NCI-H446 treated with DMSO at 0.1 percent for 48 hours (cell line): ENCODE data around the gene CLDN1.
"Not testable (repeated sequence)": the region's sequence is repeated elsewhere in the genome, so short reads cannot be mapped to it uniquely, and the experiment has no call there.

Experiments used
- DNase-seq: peaks from one replicate; lab custom pipeline; 2025; lab: John Stamatoyannopoulos, UW

Gene CLDN1

GRCh38 chr3:190291994-190292584 is 30.2 kb downstream of the CLDN1 start:
- DNase-seq: no peak

- no peak for DNase-seq
These were observed 32.3 kb downstream of the CLDN1 start for GRCh38 chr3:190289989-190290388.

- no peak for DNase-seq
These were observed 33.4 kb downstream of the CLDN1 start for GRCh38 chr3:190288836-190289235.

- no peak for DNase-seq
These were observed 36.2 kb downstream of the CLDN1 start for GRCh38 chr3:190286014-190286413.

- no peak for DNase-seq
These were observed 40.8 kb downstream of the CLDN1 start for GRCh38 chr3:190281308-190282051.

- DNase-seq: no peak
These were observed 42.6 kb downstream of the CLDN1 start for GRCh38 chr3:190279690-190280089.

GRCh38 chr3:190272747-190273146 is 49.5 kb downstream of the CLDN1 start:
- no peak for DNase-seq

GRCh38 chr3:190269101-190269500 is 53.1 kb downstream of the CLDN1 start:
- no peak for DNase-seq

- not testable (repeated sequence) for DNase-seq
These were observed 54.8 kb downstream of the CLDN1 start for GRCh38 chr3:190267464-190267863.

GRCh38 chr3:190266913-190267290 is 55.3 kb downstream of the CLDN1 start:
- DNase-seq: no peak

- DNase-seq: no peak
These were observed 55.9 kb downstream of the CLDN1 start for GRCh38 chr3:190266265-190266912.

- no peak for DNase-seq
These were observed 56.5 kb downstream of the CLDN1 start for GRCh38 chr3:190265796-190266195.

GRCh38 chr3:190265126-190265525 is 57.1 kb downstream of the CLDN1 start:
- DNase-seq: no peak

- DNase-seq: no peak
These were observed 60.5 kb downstream of the CLDN1 start for GRCh38 chr3:190261740-190262139.

- DNase-seq: no peak
These were observed 61.2 kb downstream of the CLDN1 start for GRCh38 chr3:190261015-190261414.

- no peak for DNase-seq
These were observed 61.9 kb downstream of the CLDN1 start for GRCh38 chr3:190260301-190260700.

- no peak for DNase-seq
These were observed 63.6 kb downstream of the CLDN1 start for GRCh38 chr3:190258634-190259033.
